K562 (cell line): ENCODE results near the gene MRPL54. TPM values are rescaled to one million over a fixed set of nuclear protein-coding genes. Genes with fewer than 3 reads are reported as not detected.

ENCODE experiments used
- polyA plus RNA-seq, 8 experiments: library from polyadenylated mRNA; depleted of rRNA in 4 of 8; stranded (reverse) in 5 of 8; unstranded in 3 of 8; fragments of >200 nt; fragmentation: Nextera tagmentation in 2 of 8; fragmentation: Illumina TruSeq in 1 of 8; extraction: Ambion mirVana in 2 of 8; extraction: Trizol in 1 of 8; gene quantifications; 2 replicates each; pipeline versions ENCODE4 v1.2.1 to v1.2.3, GENCODE V29; 2011 to 2014; ENCODE audit warnings: inconsistent platforms in 1 of 8, missing spikeins in 1 of 8
- small RNA-seq: library from RNA; depleted of rRNA; stranded (forward); fragments of <200 nt; gene quantifications from one replicate; pipeline ENCODE3, GENCODE V24; 2014
- total RNA-seq, 7 experiments: library from RNA; depleted of rRNA in 6 of 7; stranded (reverse); fragments of >200 nt in 6 of 7; fragmentation: Illumina TruSeq in 2 of 7; extraction: Trizol in 2 of 7; gene quantifications; 2 replicates each; pipeline versions ENCODE4 v1.2.1 to v1.2.3, GENCODE V29; 2011 to 2021; ENCODE audit warnings: low replicate concordance in 1 of 7

The MRPL54 gene
- total and polyA plus RNA-seq, 9 of the 15 experiments (the other 6 are each of a cell fraction or from before 2014, with no cell fraction given): 3.5 to 120 (median 56.9) TPM

Small RNA genes lying within 50 kb of the gene (small RNA-seq; reads per million reads assigned to genes)
- gene AC005777.1: not detected

Other genes starting within 250 kb of the MRPL54 start
Only the 7 nearest of the 17 such genes appear.
- gene PIP5K1C, start 62.2 kb upstream of the MRPL54 start, total RNA-seq (2014; rRNA removed): 6.0 and 10.7 TPM in 2 replicates
- 1.4 and 1.9 TPM in 2 replicates for gene PIP5K1C, start 62.2 kb upstream of the MRPL54 start, total RNA-seq (2014; rRNA removed; fragmentation: Illumina TruSeq; extraction: Trizol)
- 4.1 and 5.3 TPM in 2 replicates for gene PIP5K1C, start 62.2 kb upstream of the MRPL54 start, total RNA-seq (2015; rRNA removed; fragmentation: Illumina TruSeq; extraction: Trizol)
- gene PIP5K1C, start 62.2 kb upstream of the MRPL54 start, total RNA-seq (2021): 21.4 and 22.1 TPM in 2 replicates
- gene PIP5K1C, start 62.2 kb upstream of the MRPL54 start, polyA plus RNA-seq (2011; rRNA removed): 2.9 and 5.8 TPM in 2 replicates
- 8.0 and 11.3 TPM in 2 replicates for gene PIP5K1C, start 62.2 kb upstream of the MRPL54 start, polyA plus RNA-seq (2014; fragmentation: Illumina TruSeq; extraction: Trizol)
- gene PIP5K1C, start 62.2 kb upstream of the MRPL54 start, polyA plus RNA-seq (2014; fragmentation: Nextera tagmentation; extraction: Ambion mirVana): under 1 TPM; 0.38 to 0.61 TPM
- gene PIP5K1C, start 62.2 kb upstream of the MRPL54 start, polyA plus RNA-seq (2014; rRNA removed): 7.6 and 8.3 TPM in 2 replicates
- gene TJP3, start 54.3 kb upstream of the MRPL54 start, total RNA-seq (2014; rRNA removed): 0.82 and 1.3 TPM in 2 replicates
- gene TJP3, start 54.3 kb upstream of the MRPL54 start, total RNA-seq (2014; rRNA removed; fragmentation: Illumina TruSeq; extraction: Trizol): 0.11 and 0.38 TPM in 2 replicates
- gene TJP3, start 54.3 kb upstream of the MRPL54 start, total RNA-seq (2015; rRNA removed; fragmentation: Illumina TruSeq; extraction: Trizol): 0.34 and 0.58 TPM in 2 replicates
- gene TJP3, start 54.3 kb upstream of the MRPL54 start, total RNA-seq (2021): 0.92 and 2.4 TPM in 2 replicates
- 1.8 and 2.2 TPM in 2 replicates for gene TJP3, start 54.3 kb upstream of the MRPL54 start, polyA plus RNA-seq (2011; rRNA removed)
- gene TJP3, start 54.3 kb upstream of the MRPL54 start, polyA plus RNA-seq (2014; fragmentation: Illumina TruSeq; extraction: Trizol): 0.54 and 1.1 TPM in 2 replicates
- under 1 TPM in 1 of 2 experiments, not detected in 1; 0.11 TPM for gene TJP3, start 54.3 kb upstream of the MRPL54 start, polyA plus RNA-seq (2014; fragmentation: Nextera tagmentation; extraction: Ambion mirVana)
- gene TJP3, start 54.3 kb upstream of the MRPL54 start, polyA plus RNA-seq (2014; rRNA removed): 0.56 and 0.73 TPM in 2 replicates
- gene APBA3, start 990 bp upstream of the MRPL54 start, total RNA-seq (2014; rRNA removed): 28.8 and 29.5 TPM in 2 replicates
- gene APBA3, start 990 bp upstream of the MRPL54 start, total RNA-seq (2014; rRNA removed; fragmentation: Illumina TruSeq; extraction: Trizol): 1.4 and 2.8 TPM in 2 replicates
- gene APBA3, start 990 bp upstream of the MRPL54 start, total RNA-seq (2015; rRNA removed; fragmentation: Illumina TruSeq; extraction: Trizol): 10.8 and 14.0 TPM in 2 replicates
- 19.7 and 23.8 TPM in 2 replicates for gene APBA3, start 990 bp upstream of the MRPL54 start, total RNA-seq (2021)
- gene APBA3, start 990 bp upstream of the MRPL54 start, polyA plus RNA-seq (2011; rRNA removed): 11.5 and 20.7 TPM in 2 replicates
- gene APBA3, start 990 bp upstream of the MRPL54 start, polyA plus RNA-seq (2014; fragmentation: Illumina TruSeq; extraction: Trizol): 9.0 and 18.5 TPM in 2 replicates
- gene APBA3, start 990 bp upstream of the MRPL54 start, polyA plus RNA-seq (2014; fragmentation: Nextera tagmentation; extraction: Ambion mirVana): under 1 TPM; 0.10 to 0.42 TPM
- gene APBA3, start 990 bp upstream of the MRPL54 start, polyA plus RNA-seq (2014; rRNA removed): 25.0 and 28.2 TPM in 2 replicates
- gene RAX2, start 9.5 kb downstream of the MRPL54 start, total RNA-seq (2014; rRNA removed): not detected in 2 replicates
- not detected in 2 replicates for gene RAX2, start 9.5 kb downstream of the MRPL54 start, total RNA-seq (2014; rRNA removed; fragmentation: Illumina TruSeq; extraction: Trizol)
- not detected in 2 replicates for gene RAX2, start 9.5 kb downstream of the MRPL54 start, total RNA-seq (2015; rRNA removed; fragmentation: Illumina TruSeq; extraction: Trizol)
- gene RAX2, start 9.5 kb downstream of the MRPL54 start, total RNA-seq (2021): not detected in 2 replicates
- not detected in 2 replicates for gene RAX2, start 9.5 kb downstream of the MRPL54 start, polyA plus RNA-seq (2011; rRNA removed)
- not detected in 2 replicates for gene RAX2, start 9.5 kb downstream of the MRPL54 start, polyA plus RNA-seq (2014; fragmentation: Illumina TruSeq; extraction: Trizol)
- not detected for gene RAX2, start 9.5 kb downstream of the MRPL54 start, polyA plus RNA-seq (2014; fragmentation: Nextera tagmentation; extraction: Ambion mirVana)
- gene RAX2, start 9.5 kb downstream of the MRPL54 start, polyA plus RNA-seq (2014; rRNA removed): not detected in 2 replicates
- gene MATK, start 23.7 kb downstream of the MRPL54 start, total RNA-seq (2014; rRNA removed): 41.2 and 57.1 TPM in 2 replicates
- gene MATK, start 23.7 kb downstream of the MRPL54 start, total RNA-seq (2014; rRNA removed; fragmentation: Illumina TruSeq; extraction: Trizol): 6.1 and 8.4 TPM in 2 replicates
- gene MATK, start 23.7 kb downstream of the MRPL54 start, total RNA-seq (2015; rRNA removed; fragmentation: Illumina TruSeq; extraction: Trizol): 21.4 and 23.2 TPM in 2 replicates
- 41.5 and 45.3 TPM in 2 replicates for gene MATK, start 23.7 kb downstream of the MRPL54 start, total RNA-seq (2021)
- 31.1 and 32.8 TPM in 2 replicates for gene MATK, start 23.7 kb downstream of the MRPL54 start, polyA plus RNA-seq (2011; rRNA removed)
- gene MATK, start 23.7 kb downstream of the MRPL54 start, polyA plus RNA-seq (2014; fragmentation: Illumina TruSeq; extraction: Trizol): 10.8 and 15.7 TPM in 2 replicates
- under 1 TPM; 0.08 to 0.71 TPM for gene MATK, start 23.7 kb downstream of the MRPL54 start, polyA plus RNA-seq (2014; fragmentation: Nextera tagmentation; extraction: Ambion mirVana)
- gene MATK, start 23.7 kb downstream of the MRPL54 start, polyA plus RNA-seq (2014; rRNA removed): 37.5 and 37.9 TPM in 2 replicates
- gene ZFR2, start 106.4 kb downstream of the MRPL54 start, total RNA-seq (2014; rRNA removed): 0.33 and 0.59 TPM in 2 replicates
- gene ZFR2, start 106.4 kb downstream of the MRPL54 start, total RNA-seq (2014; rRNA removed; fragmentation: Illumina TruSeq; extraction: Trizol): not detected in 2 replicates
- not detected in 2 replicates for gene ZFR2, start 106.4 kb downstream of the MRPL54 start, total RNA-seq (2015; rRNA removed; fragmentation: Illumina TruSeq; extraction: Trizol)
- not detected in 2 replicates for gene ZFR2, start 106.4 kb downstream of the MRPL54 start, total RNA-seq (2021)
- 0.03 and 0.04 TPM in 2 replicates for gene ZFR2, start 106.4 kb downstream of the MRPL54 start, polyA plus RNA-seq (2011; rRNA removed)
- gene ZFR2, start 106.4 kb downstream of the MRPL54 start, polyA plus RNA-seq (2014; fragmentation: Illumina TruSeq; extraction: Trizol): not detected in 2 replicates
- gene ZFR2, start 106.4 kb downstream of the MRPL54 start, polyA plus RNA-seq (2014; fragmentation: Nextera tagmentation; extraction: Ambion mirVana): under 1 TPM in 1 of 2 experiments, not detected in 1; 0.07 TPM
- gene ZFR2, start 106.4 kb downstream of the MRPL54 start, polyA plus RNA-seq (2014; rRNA removed): not detected in 2 replicates
- gene ATCAY, start 118.0 kb downstream of the MRPL54 start, total RNA-seq (2014; rRNA removed): not detected in 2 replicates
- not detected in 2 replicates for gene ATCAY, start 118.0 kb downstream of the MRPL54 start, total RNA-seq (2014; rRNA removed; fragmentation: Illumina TruSeq; extraction: Trizol)
- not detected in 2 replicates for gene ATCAY, start 118.0 kb downstream of the MRPL54 start, total RNA-seq (2015; rRNA removed; fragmentation: Illumina TruSeq; extraction: Trizol)
- gene ATCAY, start 118.0 kb downstream of the MRPL54 start, total RNA-seq (2021): 0.07 TPM in 1 of 2 replicates, not detected in the other
- not detected in 2 replicates for gene ATCAY, start 118.0 kb downstream of the MRPL54 start, polyA plus RNA-seq (2011; rRNA removed)
- not detected in 2 replicates for gene ATCAY, start 118.0 kb downstream of the MRPL54 start, polyA plus RNA-seq (2014; fragmentation: Illumina TruSeq; extraction: Trizol)
- gene ATCAY, start 118.0 kb downstream of the MRPL54 start, polyA plus RNA-seq (2014; fragmentation: Nextera tagmentation; extraction: Ambion mirVana): not detected
- not detected in 2 replicates for gene ATCAY, start 118.0 kb downstream of the MRPL54 start, polyA plus RNA-seq (2014; rRNA removed)